Fibroblast of skin of back (primary cell): Measurements from ENCODE around the gene NUDT4.
A peak's percentile ranks its signal among the peaks of the same experiment; 100 is the strongest.
"Not testable (repeated sequence)": the region's sequence is repeated elsewhere in the genome, so short reads cannot be mapped to it uniquely, and the experiment has no call there.

Experiments used
- DNase-seq: peaks from one replicate; pipeline ENCODE4 v3.0.0-alpha.2; 2013

Gene NUDT4

GRCh38 chr12:93429852-93430251 lies 52.1 kb downstream of the NUDT4 start:
- no peak for DNase-seq

GRCh38 chr12:93430280-93430679 lies 52.6 kb downstream of the NUDT4 start:
- peak; percentile 29 for DNase-seq

- DNase-seq: not testable (repeated sequence)
Measured at GRCh38 chr12:93432031-93432430, 54.3 kb downstream of the NUDT4 start.

DNA sequence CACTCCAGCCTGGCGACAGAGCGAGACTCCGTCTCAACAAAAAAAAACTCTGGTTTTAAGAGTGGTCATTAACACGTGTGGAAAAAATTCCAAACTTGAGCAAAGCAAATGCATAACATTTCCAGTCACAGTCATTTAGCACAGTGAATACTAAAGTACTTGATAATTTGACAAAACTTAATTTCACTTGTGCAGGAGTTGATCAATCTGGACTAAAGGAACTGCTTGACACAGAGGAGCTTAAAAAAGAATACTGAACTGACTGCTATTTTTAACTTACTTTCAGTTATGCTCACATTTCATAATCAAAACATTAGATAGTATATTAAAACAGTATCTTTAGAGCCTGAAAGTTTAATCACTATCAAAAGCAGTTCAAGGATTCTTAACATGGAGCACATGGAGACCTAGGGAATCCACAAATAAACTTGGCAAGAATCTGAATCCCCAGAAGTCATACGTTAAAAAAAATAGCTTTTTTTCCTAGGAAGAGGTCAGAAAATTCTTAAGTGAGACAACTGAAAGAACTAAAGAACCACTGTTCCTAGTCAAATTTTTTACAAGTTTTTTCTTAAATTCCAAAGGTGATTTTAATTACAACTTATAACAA lies 56.6 kb downstream of the NUDT4 start:
- peak; percentile 58 for DNase-seq

GRCh38 chr12:93438266-93439050 lies 60.7 kb downstream of the NUDT4 start:
- no peak for DNase-seq

DNA sequence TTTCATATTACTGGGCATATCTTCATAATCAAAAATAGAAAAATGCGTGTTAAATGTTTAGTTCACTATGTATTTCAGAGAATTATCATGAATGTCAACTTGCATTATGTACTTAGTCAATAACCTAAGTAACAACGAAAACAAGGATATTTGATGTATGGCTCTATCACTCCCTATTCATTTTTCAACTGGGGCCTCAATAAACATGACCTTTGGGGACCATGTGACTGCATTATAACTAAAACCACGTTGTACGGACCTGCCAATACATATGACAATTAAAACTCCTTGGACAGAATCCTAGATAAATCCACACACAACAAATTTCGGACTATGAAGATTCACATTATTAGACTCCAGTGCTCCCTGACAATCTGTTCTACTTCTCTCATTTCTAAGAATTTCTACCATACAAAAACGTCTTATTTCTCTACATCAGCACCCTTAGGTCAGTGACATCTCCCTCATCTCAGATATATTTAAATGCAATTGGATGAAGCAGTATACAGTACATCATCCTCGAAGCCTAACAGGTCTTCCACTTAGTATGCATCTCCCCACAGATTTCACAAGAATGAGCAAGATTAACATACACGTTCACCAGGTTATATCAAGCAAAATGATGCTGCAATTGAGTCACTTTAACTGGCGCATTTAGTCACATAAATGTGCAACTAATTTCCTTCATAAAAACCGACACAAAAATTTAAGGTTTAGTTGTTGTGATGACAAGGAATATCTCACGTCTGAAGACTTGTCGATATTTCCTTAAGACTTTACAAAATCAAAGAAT lies 62.5 kb downstream of the NUDT4 start:
- no peak for DNase-seq

- DNase-seq: no peak
Measured at GRCh38 chr12:93441081-93441616, 63.4 kb downstream of the NUDT4 start.

DNA sequence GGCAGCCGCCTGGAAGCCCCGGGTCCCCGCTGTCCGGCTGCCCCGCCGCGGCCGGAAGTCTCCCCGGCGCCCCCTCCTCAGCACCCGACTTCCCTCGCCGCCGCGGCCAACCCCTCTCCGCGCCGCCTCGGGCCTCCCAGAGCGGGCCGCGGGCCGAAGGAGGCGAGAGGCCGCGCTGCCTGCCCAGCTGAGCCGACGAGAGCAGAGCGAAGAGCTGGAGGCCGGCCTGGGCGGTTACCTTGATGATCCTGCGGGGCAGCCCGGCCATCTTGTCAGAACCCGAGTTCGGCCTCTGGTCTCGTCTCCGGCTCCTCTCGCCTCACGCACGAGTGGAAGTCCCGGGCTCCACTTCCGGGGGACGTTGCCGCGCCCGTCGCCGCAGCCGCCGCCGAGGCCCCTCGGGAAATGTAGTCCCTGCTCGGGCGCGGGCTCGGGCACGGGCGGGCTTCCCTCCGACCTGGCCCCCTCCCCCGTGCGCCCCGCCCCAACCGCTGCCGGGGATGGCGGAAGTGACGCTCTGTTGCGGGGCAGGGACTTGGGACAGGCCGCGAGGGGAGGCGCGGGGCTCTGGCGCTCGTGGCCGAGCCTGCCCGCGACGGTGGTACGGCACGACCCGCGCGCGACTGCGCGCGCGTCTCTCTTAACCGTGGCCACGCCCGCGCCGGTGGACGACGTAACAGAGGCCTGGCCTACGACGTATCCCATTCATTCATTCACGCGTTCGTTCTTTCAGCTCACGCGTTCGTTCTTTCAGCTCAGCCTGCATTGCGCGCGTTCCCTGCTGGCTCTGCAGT lies 64.1 kb downstream of the NUDT4 start, which contains the start of gene UBE2N:
UBE2N (minus strand) TSS at position 331 of the 794 bp plus-strand sequence; CDS start at position 268, 63 bp downstream.
- DNase-seq: peak; percentile 96

DNA sequence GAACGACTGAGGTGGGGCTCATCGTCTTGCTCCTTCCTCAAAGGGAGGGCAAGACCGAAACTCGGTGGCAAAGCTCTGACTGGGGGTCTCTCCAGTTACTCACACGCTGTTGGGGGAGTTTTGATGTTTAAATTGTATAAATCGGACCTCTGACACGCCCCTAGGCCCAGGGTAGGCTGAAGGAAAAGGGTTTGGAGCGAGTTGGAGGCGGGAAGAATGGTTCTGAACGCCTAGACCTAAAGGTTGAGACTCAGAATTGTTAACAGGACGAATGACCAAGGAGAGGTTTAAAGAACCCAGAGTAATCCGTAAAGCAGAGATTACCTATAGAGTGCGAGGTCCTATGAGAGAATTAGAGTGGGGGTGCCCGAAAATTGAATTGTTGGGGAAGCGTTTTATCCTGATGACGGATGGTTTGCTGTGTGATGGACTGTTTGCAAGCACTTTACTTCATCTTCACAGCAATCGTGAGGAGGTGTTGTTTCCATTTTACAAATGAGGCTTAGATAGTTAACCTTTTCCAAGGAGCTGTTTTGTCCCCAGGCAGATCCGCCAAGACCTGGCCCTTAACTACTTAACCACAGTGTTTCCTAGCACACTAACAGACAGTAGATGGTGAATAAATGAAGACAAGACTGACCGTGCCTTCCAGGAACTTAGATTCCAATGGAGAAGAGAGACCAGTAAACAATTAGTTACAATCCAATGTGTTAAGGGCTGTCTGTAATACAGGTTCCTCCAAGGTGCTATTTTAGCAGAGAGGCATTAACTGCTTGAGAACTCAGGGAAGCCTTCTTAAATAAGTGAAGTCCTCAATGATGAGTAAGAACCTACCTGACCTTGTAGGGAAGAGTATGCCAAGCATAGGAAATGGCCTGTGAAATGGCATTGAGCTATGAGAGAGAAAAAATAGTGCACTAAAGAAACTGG lies 65.0 kb downstream of the NUDT4 start:
- no peak for DNase-seq

DNA sequence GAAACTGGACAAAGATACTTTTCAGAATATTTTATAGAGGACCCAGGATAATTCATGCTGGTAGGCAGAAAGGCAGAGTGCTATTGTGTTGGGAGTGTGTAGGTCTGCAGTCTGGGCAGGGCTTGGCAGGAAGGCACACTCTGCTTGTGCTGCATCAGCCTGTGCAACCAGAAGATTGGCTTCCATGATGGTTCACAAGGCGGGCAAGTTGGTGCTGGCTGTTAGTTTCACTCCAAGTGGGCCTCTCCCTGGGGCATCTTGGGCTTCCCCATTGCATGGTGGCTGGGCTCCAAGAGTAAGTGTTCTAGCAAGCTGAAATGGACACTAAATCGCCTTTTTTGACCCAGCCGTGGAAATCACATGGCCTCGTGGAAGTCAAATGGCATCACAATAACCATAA lies 65.9 kb downstream of the NUDT4 start:
- no peak for DNase-seq

DNA sequence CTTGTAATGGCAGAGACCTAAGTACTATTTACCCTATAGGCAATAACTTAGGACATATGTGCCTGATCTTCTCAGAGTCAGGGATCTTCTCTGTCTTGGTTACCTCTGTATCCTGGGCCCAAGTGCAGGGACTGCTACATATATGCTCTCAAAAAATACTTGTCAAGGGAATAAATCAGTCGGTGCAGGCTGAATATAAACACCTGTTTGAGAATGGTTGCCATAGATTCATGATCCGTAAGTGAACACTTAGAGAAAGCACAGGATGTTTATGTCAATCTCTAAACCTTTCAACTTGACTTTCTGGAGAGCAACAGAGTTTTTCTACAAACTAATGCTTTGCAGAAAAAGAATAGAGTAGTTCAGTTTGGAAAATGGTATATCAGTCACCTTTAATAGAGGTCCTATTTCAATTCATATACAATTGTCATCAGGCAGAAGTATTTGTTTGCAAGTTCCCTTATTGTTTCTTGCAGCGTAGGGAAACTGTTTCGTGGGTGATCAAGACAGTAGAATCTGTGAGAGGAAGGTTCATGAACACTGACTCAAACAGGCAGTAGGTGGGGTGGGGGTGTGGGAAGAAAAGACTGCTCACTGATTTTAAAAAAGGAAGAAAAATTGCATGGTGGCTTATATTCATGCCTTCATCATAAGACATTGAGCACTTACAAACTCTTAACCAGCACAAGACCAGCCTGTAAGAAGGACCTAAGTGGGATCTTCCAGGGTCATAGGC lies 70.0 kb downstream of the NUDT4 start:
- DNase-seq: no peak

DNA sequence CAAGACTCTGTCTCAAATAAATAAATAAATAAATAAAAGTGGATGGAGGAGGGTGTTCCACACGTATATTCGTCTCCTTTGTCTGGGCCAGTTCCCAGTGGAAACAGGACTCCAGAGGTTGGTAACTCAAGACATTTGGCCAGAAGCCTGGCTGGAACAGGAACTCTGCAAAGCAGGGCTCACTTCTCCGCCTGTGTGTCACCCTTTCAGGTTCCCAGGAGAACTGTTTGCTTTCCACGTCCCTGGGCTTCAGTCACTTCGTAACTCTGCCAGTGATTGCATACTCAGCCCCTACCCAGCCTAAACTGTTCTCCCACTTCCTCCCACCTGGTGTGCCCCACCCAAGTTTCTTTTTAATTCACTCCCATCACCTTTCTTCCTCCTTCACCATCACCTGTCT lies 71.1 kb downstream of the NUDT4 start:
- DNase-seq: no peak

GRCh38 chr12:93449277-93449676 lies 71.6 kb downstream of the NUDT4 start:
- DNase-seq: no peak

- DNase-seq: no peak
Measured at GRCh38 chr12:93451423-93452158, 73.9 kb downstream of the NUDT4 start.

- peak; percentile 78 for DNase-seq
Measured at GRCh38 chr12:93453633-93454032, 75.9 kb downstream of the NUDT4 start.

GRCh38 chr12:93456077-93456476 lies 78.4 kb downstream of the NUDT4 start:
- no peak for DNase-seq
